ENCODE measurements around the gene POU2F3.
A peak's percentile ranks its signal among the peaks of the same experiment; 100 is the strongest.

The POU2F3 gene

DNA sequence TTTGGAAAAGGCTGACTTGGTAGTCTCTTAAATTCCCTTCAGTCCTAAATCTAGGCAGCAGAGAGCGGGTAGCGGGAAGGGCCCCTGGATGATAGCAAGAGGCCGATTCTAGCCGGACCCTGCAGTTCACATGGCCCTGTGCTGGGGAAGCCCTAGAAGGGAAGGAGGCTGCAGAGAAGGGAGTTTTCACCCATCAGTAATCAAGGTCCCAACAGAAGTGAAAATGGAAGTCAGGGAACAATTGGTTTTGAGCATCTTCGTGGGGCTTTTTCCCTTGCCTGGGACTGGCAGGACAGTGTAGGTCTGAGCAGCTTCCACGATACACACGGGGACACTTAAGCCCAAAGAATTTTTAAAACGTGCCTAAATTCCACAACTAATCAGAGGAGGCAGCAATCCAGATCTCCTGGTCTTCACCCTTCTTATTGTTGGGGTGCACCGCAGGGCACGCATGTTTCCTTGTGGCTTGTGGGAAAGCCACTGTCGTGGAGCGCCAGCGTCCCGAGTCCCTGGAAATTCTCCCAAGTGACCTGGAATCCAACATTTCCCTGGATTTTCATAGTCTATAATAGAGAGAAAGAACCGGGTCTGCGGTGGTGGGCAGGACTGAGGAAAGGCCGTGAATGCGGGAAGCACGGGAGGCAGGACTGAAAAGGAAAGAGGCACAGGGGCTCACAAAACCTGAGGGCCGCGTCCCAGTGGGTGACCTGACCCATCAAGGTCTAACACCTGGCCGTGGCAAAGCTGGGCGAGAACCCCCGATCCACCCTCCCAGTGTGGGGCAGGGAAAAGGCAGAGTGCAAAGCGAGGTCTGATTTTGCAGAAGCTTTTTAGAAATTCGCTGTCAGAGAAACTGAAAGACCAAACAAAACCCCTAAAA is 30.0 kb upstream of the POU2F3 start:
- in situ Hi-C loops (cut with MboI; ENCODE audit: low sequenced_read_pairs, unreplicated experiment), result no loop called here
- peak; percentile 49 for DNase-seq (ENCODE audit: low spot score)
- TF ChIP-seq, protein P1, sequence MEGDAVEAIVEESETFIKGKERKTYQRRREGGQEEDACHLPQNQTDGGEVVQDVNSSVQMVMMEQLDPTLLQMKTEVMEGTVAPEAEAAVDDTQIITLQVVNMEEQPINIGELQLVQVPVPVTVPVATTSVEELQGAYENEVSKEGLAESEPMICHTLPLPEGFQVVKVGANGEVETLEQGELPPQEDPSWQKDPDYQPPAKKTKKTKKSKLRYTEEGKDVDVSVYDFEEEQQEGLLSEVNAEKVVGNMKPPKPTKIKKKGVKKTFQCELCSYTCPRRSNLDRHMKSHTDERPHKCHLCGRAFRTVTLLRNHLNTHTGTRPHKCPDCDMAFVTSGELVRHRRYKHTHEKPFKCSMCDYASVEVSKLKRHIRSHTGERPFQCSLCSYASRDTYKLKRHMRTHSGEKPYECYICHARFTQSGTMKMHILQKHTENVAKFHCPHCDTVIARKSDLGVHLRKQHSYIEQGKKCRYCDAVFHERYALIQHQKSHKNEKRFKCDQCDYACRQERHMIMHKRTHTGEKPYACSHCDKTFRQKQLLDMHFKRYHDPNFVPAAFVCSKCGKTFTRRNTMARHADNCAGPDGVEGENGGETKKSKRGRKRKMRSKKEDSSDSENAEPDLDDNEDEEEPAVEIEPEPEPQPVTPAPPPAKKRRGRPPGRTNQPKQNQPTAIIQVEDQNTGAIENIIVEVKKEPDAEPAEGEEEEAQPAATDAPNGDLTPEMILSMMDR (IDR thresholded peaks at IDR 0.05; ENCODE audit: borderline replicate concordance, control extremely low read depth, extremely low read depth, insufficient read depth, missing control alignments), result no peak

DNA sequence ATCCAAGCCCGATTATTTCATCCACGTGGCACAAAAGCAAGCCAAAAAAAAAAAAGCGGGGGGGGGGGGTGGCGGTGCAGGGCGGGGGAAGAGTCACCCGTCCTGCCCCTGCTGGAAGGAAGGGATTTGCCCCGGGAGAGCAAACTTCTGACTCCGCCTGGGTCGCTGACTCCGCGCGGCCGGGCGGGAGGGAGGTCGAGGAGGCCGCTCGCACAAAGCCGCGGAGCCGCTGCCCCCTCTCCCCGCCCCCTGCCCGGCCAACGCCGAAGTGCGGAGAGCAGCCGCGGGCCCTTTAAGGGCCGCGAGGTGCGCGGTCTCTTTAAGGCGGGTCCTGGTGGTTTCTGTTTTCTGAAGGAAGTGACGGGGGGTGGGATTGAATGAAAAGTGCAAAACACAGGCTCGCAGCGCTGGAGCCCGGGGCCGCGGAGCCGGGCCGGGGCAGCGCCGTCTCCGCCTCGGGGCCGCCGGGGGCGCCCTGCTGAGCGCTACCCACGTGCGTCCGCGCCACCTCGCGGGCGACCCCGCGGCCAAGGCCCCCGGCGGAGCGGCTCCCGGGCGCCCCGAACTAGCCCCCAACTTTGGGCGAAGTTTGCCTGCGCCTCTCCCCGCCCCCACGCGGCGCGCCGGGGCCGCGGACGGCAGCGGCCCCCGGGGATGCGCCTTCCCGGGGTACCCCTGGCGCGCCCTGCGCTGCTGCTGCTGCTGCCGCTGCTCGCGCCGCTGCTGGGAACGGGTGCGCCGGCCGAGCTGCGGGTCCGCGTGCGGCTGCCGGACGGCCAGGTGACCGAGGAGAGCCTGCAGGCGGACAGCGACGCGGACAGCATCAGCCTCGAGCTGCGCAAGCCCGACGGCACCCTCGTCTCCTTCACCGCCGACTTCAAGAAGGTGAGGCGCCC is 29.1 kb upstream of the POU2F3 start, which contains the start of gene OAF:
Gene OAF, plus strand, starts transcription at position 407 of the 896 bp plus-strand sequence. Its CDS starts 248 bp downstream, at position 655.
- in situ Hi-C loops (cut with MboI; ENCODE audit: low sequenced_read_pairs, unreplicated experiment), result no loop called here
- DNase-seq (ENCODE audit: low spot score), result peak; percentile 93
- TF ChIP-seq, protein P1 (IDR thresholded peaks at IDR 0.05; ENCODE audit: borderline replicate concordance, control extremely low read depth, extremely low read depth, insufficient read depth, missing control alignments), result peak; percentile 22

DNA sequence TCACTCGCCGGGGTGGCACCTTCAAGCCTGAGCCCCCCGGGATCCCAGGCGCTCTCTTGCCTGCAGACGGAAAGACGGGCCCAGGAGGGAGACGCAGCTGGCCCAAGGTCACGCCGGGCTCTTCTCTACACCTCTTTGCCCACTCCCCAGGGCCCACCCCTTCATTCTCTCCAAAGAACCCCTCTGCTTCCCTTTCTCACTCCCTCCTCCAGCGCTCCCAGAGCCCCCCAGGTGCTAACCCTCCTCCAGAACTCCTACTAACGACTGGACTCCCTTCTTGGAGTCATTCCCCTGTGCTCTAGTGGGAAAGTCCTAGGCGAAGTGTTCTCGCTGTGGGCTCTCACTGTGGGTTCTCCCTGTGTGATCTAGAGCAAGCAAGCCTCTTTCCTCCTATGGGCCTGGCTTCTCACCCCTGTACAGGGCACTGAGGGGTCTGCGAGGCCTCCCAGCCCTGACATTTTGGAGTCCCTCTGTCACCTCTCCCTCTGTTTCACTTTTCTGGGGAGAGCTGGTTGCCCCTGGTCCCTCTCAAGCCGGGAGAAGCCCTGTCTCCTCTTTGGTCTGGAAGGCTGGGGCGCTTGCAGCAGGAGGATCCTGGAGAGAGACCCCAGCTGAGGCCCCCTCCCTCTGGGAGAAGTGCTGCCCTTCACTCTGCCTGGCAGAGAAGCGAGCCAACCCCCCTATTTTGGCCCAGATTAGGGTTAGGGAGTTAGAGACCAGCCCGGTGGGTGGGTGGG is 28.2 kb upstream of the POU2F3 start:
- TF ChIP-seq, protein P1 (IDR thresholded peaks at IDR 0.05; ENCODE audit: borderline replicate concordance, control extremely low read depth, extremely low read depth, insufficient read depth, missing control alignments), result no peak
- no peak for DNase-seq (ENCODE audit: low spot score)
- in situ Hi-C loops (cut with MboI; ENCODE audit: low sequenced_read_pairs, unreplicated experiment), result no loop called here

DNA sequence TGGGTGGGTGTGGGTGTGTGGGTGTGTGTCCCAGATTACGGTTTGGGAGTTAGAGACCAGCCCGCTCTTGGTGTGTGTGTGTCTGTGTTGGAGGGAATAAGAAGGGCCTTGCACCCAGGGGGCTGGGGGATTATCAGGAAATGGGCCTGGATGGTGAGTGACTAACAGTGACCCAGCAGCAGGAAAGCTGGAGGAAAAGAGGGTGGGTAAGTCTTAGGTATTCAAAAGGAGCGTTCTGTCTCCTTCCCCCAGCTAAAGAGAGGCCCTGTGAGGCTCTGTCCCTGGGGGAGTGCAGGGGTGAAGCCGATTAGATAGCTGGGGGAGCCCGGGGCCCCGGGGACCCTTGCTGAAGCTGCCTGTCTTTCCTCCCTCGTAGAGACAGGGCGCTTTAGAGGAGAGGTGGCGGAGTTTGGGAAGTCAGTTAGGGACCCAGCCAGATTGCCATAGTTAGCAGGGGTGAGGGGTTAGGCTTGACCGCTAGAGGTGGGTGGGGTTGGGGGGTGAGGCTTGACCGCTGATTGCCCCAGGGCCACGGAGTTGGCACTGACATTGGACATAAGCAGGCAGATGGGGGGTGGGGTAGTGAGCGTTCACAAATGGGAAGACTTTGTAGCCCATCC is 27.6 kb upstream of the POU2F3 start:
- in situ Hi-C loops (cut with MboI; ENCODE audit: low sequenced_read_pairs, unreplicated experiment), result no loop called here
- DNase-seq (ENCODE audit: low spot score), result no peak
- TF ChIP-seq, protein P1 (IDR thresholded peaks at IDR 0.05; ENCODE audit: borderline replicate concordance, control extremely low read depth, extremely low read depth, insufficient read depth, missing control alignments), result no peak

DNA sequence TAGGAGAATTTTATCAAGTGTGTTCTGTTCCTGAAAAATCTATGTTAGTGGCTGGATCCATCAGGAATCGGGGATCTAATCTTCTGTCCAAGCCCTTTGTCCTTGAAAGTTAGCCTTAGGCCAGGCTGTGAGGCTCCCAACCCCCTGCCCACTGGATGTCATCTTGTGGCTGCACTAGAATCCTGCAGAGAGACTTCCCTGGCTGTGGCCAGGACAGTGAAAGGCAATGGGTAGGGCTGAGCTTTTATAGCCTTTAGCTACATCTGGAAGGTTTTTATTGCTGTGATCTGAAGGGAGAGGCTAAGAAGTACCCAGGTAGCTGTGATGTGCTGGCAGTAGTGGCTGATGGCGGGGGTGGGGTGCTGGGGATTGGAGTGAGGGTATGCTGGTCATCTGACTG is 27.0 kb upstream of the POU2F3 start:
- no peak for DNase-seq (ENCODE audit: low spot score)
- TF ChIP-seq, protein P1 (IDR thresholded peaks at IDR 0.05; ENCODE audit: borderline replicate concordance, control extremely low read depth, extremely low read depth, insufficient read depth, missing control alignments), result no peak
- in situ Hi-C loops (cut with MboI; ENCODE audit: low sequenced_read_pairs, unreplicated experiment), result no loop called here
